Embryonic facial prominence (tissue), 1 donor: ENCODE data around the gene PDCL2.

Source experiments
- DNase-seq: peaks from one replicate; pipeline ENCODE4 v3.0.0-alpha.2; 2016; ENCODE audit errors: extremely low spot score

Gene PDCL2

DNA sequence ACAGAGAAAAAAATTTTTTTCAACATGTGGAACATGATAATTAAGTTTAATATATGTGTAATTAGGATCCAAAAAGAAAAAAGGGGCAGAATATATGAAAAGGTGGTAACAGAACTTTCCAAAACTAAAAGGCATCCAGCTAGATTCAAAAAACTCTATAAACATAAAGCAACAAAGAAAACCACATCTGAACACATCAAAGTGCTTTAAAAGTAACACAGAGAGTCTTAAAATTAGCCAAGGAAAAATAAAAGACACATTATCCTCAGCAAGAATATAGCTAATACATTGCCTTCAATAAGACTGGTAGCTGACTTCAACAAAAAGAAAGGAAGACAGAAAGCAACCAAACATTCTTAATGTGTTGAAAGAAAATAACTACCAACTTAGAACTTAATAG lies 53.5 kb downstream of the PDCL2 start:
- no peak for DNase-seq

- DNase-seq: no peak
Measured at GRCh38 chr4:55534306-55534705, 57.7 kb downstream of the PDCL2 start.

DNA sequence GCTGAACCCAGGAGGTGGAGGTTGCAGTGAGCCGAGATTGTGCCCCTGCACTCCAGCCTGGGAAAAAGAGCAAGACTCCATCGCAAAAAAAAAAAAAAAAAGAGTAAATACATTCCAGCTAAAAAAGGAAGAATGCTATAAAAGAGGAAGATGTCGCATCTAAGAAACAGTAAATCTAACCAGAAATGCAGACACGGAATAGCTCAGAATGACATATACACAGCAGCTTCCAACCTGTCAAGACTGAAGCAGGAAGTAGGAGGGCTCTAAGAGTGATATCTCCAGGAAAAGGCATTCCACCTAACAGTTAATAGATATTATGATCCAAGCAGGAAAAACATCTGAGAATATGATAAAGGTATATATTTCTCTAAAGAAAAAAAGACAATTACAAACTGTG lies 61.4 kb downstream of the PDCL2 start:
- DNase-seq: no peak

- no peak for DNase-seq
Measured at GRCh38 chr4:55530167-55530566, 61.9 kb downstream of the PDCL2 start.

DNA sequence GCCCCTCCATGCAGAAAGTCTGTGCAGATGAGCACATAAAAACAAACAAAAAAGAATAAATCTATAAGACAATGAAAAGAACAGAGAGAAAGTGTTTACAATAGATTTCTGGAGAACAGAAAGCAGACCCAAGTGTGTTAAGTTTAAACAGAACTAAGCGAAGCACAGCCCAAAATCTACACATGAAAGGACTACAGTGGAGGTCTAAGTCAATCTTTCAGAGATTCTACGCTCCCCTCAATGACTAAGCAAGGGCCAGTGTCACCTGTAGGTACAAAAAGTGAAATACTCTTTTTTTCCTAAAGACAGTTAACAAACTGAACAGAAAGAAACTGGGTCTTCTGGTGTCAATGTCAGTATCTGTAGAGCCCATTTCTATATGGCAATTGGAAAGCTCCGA lies 63.6 kb downstream of the PDCL2 start:
- no peak for DNase-seq

GRCh38 chr4:55524844-55525571 lies 67.0 kb downstream of the PDCL2 start:
- DNase-seq: no peak

- DNase-seq: no peak
Measured at GRCh38 chr4:55518442-55518841, 73.6 kb downstream of the PDCL2 start.

DNA sequence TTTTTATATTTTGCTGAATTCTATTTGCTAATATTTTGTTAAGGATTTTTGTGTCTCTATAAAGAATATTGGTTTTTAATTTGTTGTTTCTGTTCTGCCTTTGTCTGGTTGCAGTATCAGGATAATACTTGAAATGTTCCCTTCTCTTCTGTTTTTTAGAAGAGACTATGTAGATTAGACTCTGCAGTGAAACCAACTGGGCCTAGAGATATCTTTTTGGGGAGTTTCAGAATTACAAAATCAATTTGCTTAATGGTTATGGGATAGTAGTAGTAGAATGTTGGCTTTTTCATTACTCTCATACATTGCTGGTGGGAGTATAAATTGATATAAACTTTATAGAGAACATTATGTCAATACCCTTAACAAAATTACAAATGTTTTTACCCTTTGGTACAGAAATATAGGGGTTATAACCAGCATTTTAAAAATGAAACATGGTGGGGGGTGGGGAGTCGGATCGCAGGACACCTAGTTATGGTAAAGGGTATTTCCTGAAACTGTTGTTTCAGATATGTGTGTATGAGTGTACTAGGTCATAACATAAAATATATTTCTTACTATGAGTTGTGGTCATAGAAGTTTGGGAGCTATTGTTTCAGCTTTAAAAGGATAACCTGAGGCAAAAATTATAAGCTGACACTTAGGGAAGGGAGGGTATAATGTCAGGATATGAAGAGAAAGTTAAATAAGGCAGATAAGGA lies 74.4 kb downstream of the PDCL2 start:
- DNase-seq: no peak

- no peak for DNase-seq
Measured at GRCh38 chr4:55512922-55513571, 79.0 kb downstream of the PDCL2 start.

- DNase-seq: no peak
Measured at GRCh38 chr4:55512077-55512476, 80.0 kb downstream of the PDCL2 start.

DNA sequence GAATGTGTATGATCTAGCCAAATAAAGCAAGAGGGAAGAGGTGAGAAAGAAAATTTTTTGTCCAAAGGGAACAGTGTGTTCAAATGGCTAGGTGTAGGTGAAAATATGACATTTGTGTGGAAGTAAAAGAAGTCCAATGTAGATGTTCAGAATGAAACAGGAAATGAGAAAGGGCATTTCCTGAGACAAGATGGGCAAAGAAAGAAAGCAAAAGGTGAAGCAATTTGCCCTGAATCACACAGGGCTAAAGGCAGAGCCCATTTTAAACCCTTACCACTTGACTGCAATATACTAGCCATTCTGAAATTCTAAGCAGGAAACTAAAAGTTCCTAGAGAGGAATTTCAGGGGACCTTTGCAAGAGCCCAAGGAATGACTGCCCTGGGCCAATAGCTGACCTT lies 81.4 kb downstream of the PDCL2 start:
- no peak for DNase-seq

DNA sequence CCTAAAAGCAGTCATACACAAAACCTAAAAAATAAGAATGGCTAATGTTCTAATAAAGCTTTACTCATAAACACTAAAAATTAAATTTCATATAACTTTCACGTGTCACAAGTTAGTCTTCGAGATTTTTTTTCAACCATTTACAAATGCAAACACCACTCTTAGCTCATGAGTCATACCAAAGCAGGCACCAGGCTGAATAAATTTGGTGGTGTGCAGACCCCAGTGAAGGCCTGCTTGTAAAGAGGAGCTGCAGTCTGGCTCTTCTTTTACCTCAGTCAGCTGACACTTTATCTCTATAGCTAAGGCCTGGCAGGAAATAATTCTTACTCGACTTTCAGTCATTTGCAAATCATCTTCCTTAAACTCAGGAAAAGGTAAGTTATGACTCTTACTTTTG lies 82.8 kb downstream of the PDCL2 start:
- DNase-seq: no peak

- no peak for DNase-seq
Measured at GRCh38 chr4:55507612-55508011, 84.4 kb downstream of the PDCL2 start.
